HepG2 (cell line): ENCODE data around the gene GNA15. TPM values are rescaled to one million over a fixed set of nuclear protein-coding genes. Genes with fewer than 3 reads are reported as not detected.

Source experiments
- DPF2 ChIP-seq: sonication (generic); formaldehyde crosslinking; IDR thresholded peaks from 2 replicates; pipeline ENCODE4 v1.4.0; 2020; ENCODE audit warnings: mild to moderate bottlenecking, low read depth, missing genetic modification reagents, borderline replicate concordance
- GABPA ChIP-seq, 2 experiments: IDR thresholded peaks; 2 replicates each; pipeline ENCODE4 v1.6.1; 2011 to 2016; ENCODE audit warnings: low read depth in 2 of 2, low read length in 1 of 2, missing biosample characterization in 1 of 2, missing genetic modification characterization in 1 of 2
- HCFC1 ChIP-seq: fragments of 150-350 bp; IDR thresholded peaks from 2 replicates; pipeline ENCODE4 v1.6.1; 2014; ENCODE audit warnings: low read depth, low read length
- HOXA5 ChIP-seq: sonication (generic); formaldehyde crosslinking; IDR thresholded peaks from 2 replicates; pipeline ENCODE4 v1.4.0; 2020; ENCODE audit warnings: missing genetic modification reagents
- MEF2D ChIP-seq: sonication (generic); formaldehyde crosslinking; IDR thresholded peaks from 2 replicates; pipeline ENCODE4 v1.5.1; 2020; ENCODE audit warnings: mild to moderate bottlenecking, missing genetic modification reagents
- PHF5A ChIP-seq: IDR thresholded peaks from one replicate; pipeline ENCODE4 v1.6.1; 2018; ENCODE audit warnings: low read depth, missing genetic modification reagents; ENCODE audit not compliant: unreplicated experiment
- POLR2A ChIP-seq, 2 experiments: IDR thresholded peaks; 2 replicates each; pipeline ENCODE4 v1.6.1; 2011; ENCODE audit warnings: low read depth in 2 of 2, low read length in 2 of 2, mild to moderate bottlenecking in 1 of 2, moderate library complexity in 1 of 2; ENCODE audit not compliant: insufficient read depth in 1 of 2
- RBFOX2 ChIP-seq: fragments of 200-400 bp; formaldehyde crosslinking; IDR thresholded peaks from 2 replicates; pipeline ENCODE4 v1.6.1; 2017; ENCODE audit warnings: low read depth, mild to moderate bottlenecking, low read length
- SP4 ChIP-seq: sonication (generic); formaldehyde crosslinking; IDR thresholded peaks from 2 replicates; pipeline ENCODE4 v1.8.1; 2023; ENCODE audit warnings: mild to moderate bottlenecking, missing genetic modification reagents
- SP5 ChIP-seq: IDR thresholded peaks from 2 replicates; pipeline ENCODE4 v1.6.1; 2016; ENCODE audit warnings: low read depth, borderline replicate concordance
- SRF ChIP-seq: IDR thresholded peaks from 2 replicates; pipeline ENCODE4 v1.6.1; 2011; ENCODE audit warnings: mild to moderate bottlenecking, low read depth, low read length, moderate library complexity
- STAG1 ChIP-seq: sonication (generic); formaldehyde crosslinking; IDR thresholded peaks from 2 replicates; pipeline ENCODE4 v1.4.0; 2020; ENCODE audit warnings: missing genetic modification reagents
- XBP1 ChIP-seq: sonication (generic); formaldehyde crosslinking; IDR thresholded peaks from 2 replicates; pipeline ENCODE4 v1.5.0; 2020; ENCODE audit warnings: missing genetic modification reagents
- ZNF432 ChIP-seq: sonication (generic); formaldehyde crosslinking; IDR thresholded peaks from 2 replicates; pipeline ENCODE4 v1.5.0; 2020; ENCODE audit warnings: missing genetic modification reagents, mild to moderate bottlenecking, borderline replicate concordance
- ZNF570 ChIP-seq: sonication (generic); formaldehyde crosslinking; IDR thresholded peaks from 2 replicates; pipeline ENCODE4 v1.4.0; 2020; ENCODE audit warnings: mild to moderate bottlenecking, missing genetic modification reagents, borderline replicate concordance
- ZNF720 ChIP-seq: sonication (generic); formaldehyde crosslinking; IDR thresholded peaks from 2 replicates; pipeline ENCODE4 v1.4.0; 2020; ENCODE audit warnings: missing genetic modification reagents
- ZNF800 ChIP-seq: sonication (generic); formaldehyde crosslinking; IDR thresholded peaks from 2 replicates; pipeline ENCODE4 v1.4.0; 2020; ENCODE audit warnings: missing genetic modification reagents
- ZXDC ChIP-seq: sonication (generic); formaldehyde crosslinking; IDR thresholded peaks from 2 replicates; pipeline ENCODE4 v1.5.0; 2020; ENCODE audit warnings: mild to moderate bottlenecking, missing genetic modification reagents
- polyA plus RNA-seq, 8 experiments: library from polyadenylated mRNA; depleted of rRNA in 3 of 8; stranded (reverse) in 7 of 8; unstranded in 1 of 8; fragments of >200 nt; fragmentation: Illumina TruSeq in 4 of 8; extraction: Trizol in 4 of 8; gene quantifications; 2 replicates each; pipeline versions ENCODE4 v1.2.1 to v1.2.3, GENCODE V29; 2011 to 2016; ENCODE audit warnings: low read depth in 4 of 8, missing spikeins in 1 of 8, mixed read lengths in 1 of 8; ENCODE audit not compliant: insufficient read depth in 1 of 8
- total RNA-seq, 5 experiments: library from RNA; depleted of rRNA; stranded (reverse); fragments of >200 nt; fragmentation: Illumina TruSeq; extraction: Trizol; gene quantifications; 2 replicates each; pipeline ENCODE4 v1.2.3, GENCODE V29; 2016; ENCODE audit warnings: low read depth in 1 of 5
- TF ChIP-seq, protein P1 (sequence below), 2 experiments: sonication (generic) in 1 of 2; formaldehyde crosslinking in 1 of 2; IDR thresholded peaks; 2 replicates each; pipeline versions ENCODE4 v1.4.0 to v1.6.1; 2018 to 2020; ENCODE audit warnings: missing genetic modification reagents in 2 of 2, borderline replicate concordance in 1 of 2, low read depth in 1 of 2, mild to moderate bottlenecking in 1 of 2, missing biosample characterization in 1 of 2
- TF ChIP-seq, protein P2 (sequence below): IDR thresholded peaks from 2 replicates; pipeline ENCODE4 v1.6.1; 2012; ENCODE audit warnings: inconsistent platforms

Gene GNA15
- total and polyA plus RNA-seq, 2 of the 13 experiments (the other 11 are each of a cell fraction or from before 2014, with no cell fraction given) = not detected

- TF ChIP-seq ZXDC = peak; percentile 65; the same call in 1 of the 2 replicates
- TF ChIP-seq ZNF570 (CRISPR knock-in tag) = no peak
- TF ChIP-seq STAG1 (CRISPR knock-in tag) = no peak
- peak; percentile 55; the same call in 1 of the 2 replicates for TF ChIP-seq SRF
- no peak for TF ChIP-seq PHF5A (CRISPR knock-in tag)
- TF ChIP-seq, protein P1, sequence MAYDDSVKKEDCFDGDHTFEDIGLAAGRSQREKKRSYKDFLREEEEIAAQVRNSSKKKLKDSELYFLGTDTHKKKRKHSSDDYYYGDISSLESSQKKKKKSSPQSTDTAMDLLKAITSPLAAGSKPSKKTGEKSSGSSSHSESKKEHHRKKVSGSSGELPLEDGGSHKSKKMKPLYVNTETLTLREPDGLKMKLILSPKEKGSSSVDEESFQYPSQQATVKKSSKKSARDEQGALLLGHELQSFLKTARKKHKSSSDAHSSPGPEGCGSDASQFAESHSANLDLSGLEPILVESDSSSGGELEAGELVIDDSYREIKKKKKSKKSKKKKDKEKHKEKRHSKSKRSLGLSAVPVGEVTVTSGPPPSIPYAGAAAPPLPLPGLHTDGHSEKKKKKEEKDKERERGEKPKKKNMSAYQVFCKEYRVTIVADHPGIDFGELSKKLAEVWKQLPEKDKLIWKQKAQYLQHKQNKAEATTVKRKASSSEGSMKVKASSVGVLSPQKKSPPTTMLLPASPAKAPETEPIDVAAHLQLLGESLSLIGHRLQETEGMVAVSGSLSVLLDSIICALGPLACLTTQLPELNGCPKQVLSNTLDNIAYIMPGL (CRISPR knock-in tag; IDR thresholded peaks at IDR 0.05; ENCODE audit: borderline replicate concordance in 1 of 2, low read depth in 1 of 2) = 0 out of 4 replicates have a peak, but pooled peaks of 1 of the 2 experiments have one; percentile 0
- no peak for TF ChIP-seq DPF2 (CRISPR knock-in tag)
- TF ChIP-seq HCFC1 = no peak
- TF ChIP-seq HOXA5 (CRISPR knock-in tag) = 0 out of 2 replicates have a peak, but pooled peaks have one; percentile 15
- TF ChIP-seq MEF2D (CRISPR knock-in tag) = 0 out of 2 replicates have a peak, but pooled peaks have one; percentile 30
- peak; percentile 55; the same call in 1 of the 2 replicates for TF ChIP-seq SP5 (CRISPR knock-in tag)
- no peak for TF ChIP-seq ZNF800 (CRISPR knock-in tag)
- TF ChIP-seq XBP1 = no peak
- TF ChIP-seq GABPA (IDR thresholded peaks at IDR 0.05; ENCODE audit: low read depth, low read length) = no peak
- TF ChIP-seq GABPA (CRISPR knock-in tag; IDR thresholded peaks at IDR 0.05; ENCODE audit: low read depth) = peak; percentile 36; the same call in 1 of the 2 replicates
- no peak for TF ChIP-seq ZNF720 (CRISPR knock-in tag)
- peak; percentile 53 for TF ChIP-seq RBFOX2
- TF ChIP-seq, protein P2, sequence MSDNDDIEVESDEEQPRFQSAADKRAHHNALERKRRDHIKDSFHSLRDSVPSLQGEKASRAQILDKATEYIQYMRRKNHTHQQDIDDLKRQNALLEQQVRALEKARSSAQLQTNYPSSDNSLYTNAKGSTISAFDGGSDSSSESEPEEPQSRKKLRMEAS = peak; percentile 74
- no peak for TF ChIP-seq ZNF432 (CRISPR knock-in tag)
- no peak; the same call in 1 of the 2 replicates for TF ChIP-seq SP4 (CRISPR knock-in tag)
- TF ChIP-seq POLR2A (IDR thresholded peaks at IDR 0.05; ENCODE audit: insufficient read depth in 1 of 2, low read depth in 2 of 2, low read length in 2 of 2) = peak; percentile 37 to 67; a peak in 2 of 4 replicates
These were observed 40.2 kb upstream of the GNA15 start (continued) for GRCh38 chr19:3095441-3096191.
